Activated CD4-positive, CD25-positive, alpha-beta regulatory T cell (primary cell): Measurements from ENCODE around the gene ETFBKMT.
"Not testable (repeated sequence)": the region's sequence is repeated elsewhere in the genome, so short reads cannot be mapped to it uniquely, and the experiment has no call there.

ENCODE experiments used
- DNase-seq, 4 experiments: peaks; one replicate each; lab custom pipeline; 2025; lab: John Stamatoyannopoulos, UW

Gene ETFBKMT

GRCh38 chr12:31655792-31656191, 3.7 kb upstream of the ETFBKMT start:
- DNase-seq = no peak

GRCh38 chr12:31658471-31659086, 909 bp upstream of the ETFBKMT start:
- DNase-seq = no peak

- DNase-seq = no peak
Observed at GRCh38 chr12:31662176-31662849, 2.8 kb downstream of the ETFBKMT start.

GRCh38 chr12:31663576-31663975, 4.1 kb downstream of the ETFBKMT start:
- DNase-seq = no peak

GRCh38 chr12:31664038-31664437, 4.5 kb downstream of the ETFBKMT start:
- DNase-seq = no peak

GRCh38 chr12:31669020-31669419, 9.5 kb downstream of the ETFBKMT start:
- no peak for DNase-seq

GRCh38 chr12:31669582-31669981, 10.1 kb downstream of the ETFBKMT start:
- DNase-seq = not testable (repeated sequence)

GRCh38 chr12:31672521-31672920, 13.0 kb downstream of the ETFBKMT start:
- DNase-seq = no peak

GRCh38 chr12:31682136-31682962, 22.9 kb downstream of the ETFBKMT start:
- DNase-seq = peak; percentile 19 to 33 (median 22)

GRCh38 chr12:31685801-31686200, 26.3 kb downstream of the ETFBKMT start:
- no peak for DNase-seq

GRCh38 chr12:31687101-31687527, 27.6 kb downstream of the ETFBKMT start:
- no peak for DNase-seq

GRCh38 chr12:31689921-31690320, 30.4 kb downstream of the ETFBKMT start:
- not testable (repeated sequence) for DNase-seq

- no peak for DNase-seq
Observed at GRCh38 chr12:31702047-31702446, 42.6 kb downstream of the ETFBKMT start.

GRCh38 chr12:31705621-31706020, 46.1 kb downstream of the ETFBKMT start:
- DNase-seq = no peak

- DNase-seq = not testable (repeated sequence)
Observed at GRCh38 chr12:31708118-31708517, 48.6 kb downstream of the ETFBKMT start.

GRCh38 chr12:31710021-31710818, 50.7 kb downstream of the ETFBKMT start:
- DNase-seq = no peak

- DNase-seq = no peak
Observed at GRCh38 chr12:31712877-31713276, 53.4 kb downstream of the ETFBKMT start.

- DNase-seq = no peak
Observed at GRCh38 chr12:31714406-31715271, 55.2 kb downstream of the ETFBKMT start.

GRCh38 chr12:31715283-31715825, 55.9 kb downstream of the ETFBKMT start:
- no peak for DNase-seq

GRCh38 chr12:31716998-31717397, 57.5 kb downstream of the ETFBKMT start:
- not testable (repeated sequence) for DNase-seq
